HG03457 (cell line): Measurements from ENCODE around the gene VAV2.
"Not testable (repeated sequence)": the region's sequence is repeated elsewhere in the genome, so short reads cannot be mapped to it uniquely, and the experiment has no call there.

Experiments
- ATAC-seq: cut with Tn5 transposase; IDR thresholded peaks from one replicate; pipeline ENCODE4 v1.9.1; 2021; ENCODE audit warnings: moderate number of reproducible peaks; ENCODE audit not compliant: unreplicated experiment

VAV2 gene

DNA sequence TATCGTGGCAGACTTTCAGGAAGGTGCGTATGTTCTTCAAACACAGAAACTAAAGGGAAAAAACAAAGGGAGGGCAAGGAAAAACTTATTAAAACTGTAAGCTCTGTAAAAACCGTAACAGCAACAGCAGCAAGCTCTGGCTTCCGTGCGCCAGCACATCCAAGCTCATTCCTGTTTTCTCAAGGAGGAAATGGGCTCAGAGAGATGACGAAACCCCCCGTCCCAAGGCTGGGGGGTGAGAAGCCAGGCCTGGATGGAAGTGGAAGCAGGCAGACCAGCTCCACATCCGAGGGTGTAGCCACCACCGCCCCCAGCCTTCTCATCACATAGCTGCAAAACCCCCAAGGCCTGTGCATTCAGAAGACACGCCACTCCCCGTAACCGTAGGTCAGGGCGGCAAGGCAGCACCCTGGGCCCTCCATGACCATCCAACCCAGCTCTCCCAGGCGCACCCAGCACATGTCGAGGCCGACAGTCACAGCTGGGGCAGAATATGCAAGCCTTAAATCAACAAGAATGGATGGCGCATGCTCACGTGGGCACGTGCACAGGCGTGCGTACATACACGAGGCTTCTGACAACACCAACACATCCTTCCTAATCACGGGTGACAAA, 52.8 kb downstream of the VAV2 start:
- no peak for ATAC-seq

- no peak for ATAC-seq
Measured at GRCh38 chr9:133938753-133939152, 53.4 kb downstream of the VAV2 start.

GRCh38 chr9:133938086-133938485, 54.0 kb downstream of the VAV2 start:
- no peak for ATAC-seq

GRCh38 chr9:133937120-133937519, 55.0 kb downstream of the VAV2 start:
- ATAC-seq = no peak

DNA sequence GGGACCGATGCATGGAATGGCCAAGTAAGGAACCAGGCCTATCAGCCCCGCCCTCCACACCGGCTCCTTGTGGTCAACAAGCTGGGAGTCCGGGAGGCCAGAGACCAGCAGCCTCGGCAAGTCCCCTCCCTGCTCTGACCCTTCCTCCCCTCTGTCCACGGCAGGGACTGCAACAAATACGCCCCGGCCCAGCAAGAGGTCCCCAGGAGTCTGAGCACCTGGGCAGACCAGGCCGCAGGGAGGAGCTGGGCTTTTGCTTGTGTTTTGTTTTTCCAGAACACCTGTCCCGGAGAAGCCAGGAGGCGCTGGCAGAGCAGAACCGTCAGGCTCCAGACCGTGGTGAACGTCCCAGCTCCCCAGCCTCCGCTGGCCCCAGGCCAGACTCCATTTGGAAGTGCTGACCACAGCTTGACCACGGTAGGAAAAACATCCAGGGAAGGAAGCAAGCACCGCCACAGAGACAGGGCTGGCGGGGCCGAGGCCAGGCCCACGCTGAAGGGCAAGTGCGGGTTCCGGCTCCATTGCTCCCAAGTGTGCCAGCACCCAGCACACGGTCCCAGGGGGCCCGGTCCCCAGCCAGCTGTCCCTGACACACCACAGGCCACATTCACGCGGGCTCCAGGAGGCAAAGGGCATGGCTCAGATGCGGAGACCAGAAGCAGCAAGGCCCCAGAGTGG, 56.7 kb downstream of the VAV2 start:
- ATAC-seq = no peak

- ATAC-seq = no peak
Measured at GRCh38 chr9:133934482-133935232, 57.5 kb downstream of the VAV2 start.

- ATAC-seq = no peak
Measured at GRCh38 chr9:133933426-133934026, 58.6 kb downstream of the VAV2 start.

GRCh38 chr9:133932633-133933032, 59.5 kb downstream of the VAV2 start:
- ATAC-seq = no peak

DNA sequence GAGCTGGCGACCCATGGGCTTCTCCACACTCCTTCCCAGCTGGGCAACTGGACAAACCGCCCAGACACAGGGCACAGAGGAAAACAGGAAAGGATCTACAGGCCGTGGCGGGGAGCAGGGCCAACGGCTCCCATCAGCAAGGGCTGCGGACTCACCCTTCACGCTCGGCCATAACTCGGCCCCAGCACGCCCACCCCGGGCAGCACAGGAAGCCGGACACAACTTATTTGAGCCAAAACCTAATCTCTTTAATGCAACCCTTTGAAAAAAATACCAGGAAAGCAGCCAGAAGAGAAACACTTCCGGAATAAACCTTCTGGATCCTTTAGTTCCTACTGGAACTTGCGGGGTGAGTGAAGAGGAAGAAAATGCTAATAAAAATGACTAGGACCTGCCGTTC, 59.9 kb downstream of the VAV2 start:
- no peak for ATAC-seq

DNA sequence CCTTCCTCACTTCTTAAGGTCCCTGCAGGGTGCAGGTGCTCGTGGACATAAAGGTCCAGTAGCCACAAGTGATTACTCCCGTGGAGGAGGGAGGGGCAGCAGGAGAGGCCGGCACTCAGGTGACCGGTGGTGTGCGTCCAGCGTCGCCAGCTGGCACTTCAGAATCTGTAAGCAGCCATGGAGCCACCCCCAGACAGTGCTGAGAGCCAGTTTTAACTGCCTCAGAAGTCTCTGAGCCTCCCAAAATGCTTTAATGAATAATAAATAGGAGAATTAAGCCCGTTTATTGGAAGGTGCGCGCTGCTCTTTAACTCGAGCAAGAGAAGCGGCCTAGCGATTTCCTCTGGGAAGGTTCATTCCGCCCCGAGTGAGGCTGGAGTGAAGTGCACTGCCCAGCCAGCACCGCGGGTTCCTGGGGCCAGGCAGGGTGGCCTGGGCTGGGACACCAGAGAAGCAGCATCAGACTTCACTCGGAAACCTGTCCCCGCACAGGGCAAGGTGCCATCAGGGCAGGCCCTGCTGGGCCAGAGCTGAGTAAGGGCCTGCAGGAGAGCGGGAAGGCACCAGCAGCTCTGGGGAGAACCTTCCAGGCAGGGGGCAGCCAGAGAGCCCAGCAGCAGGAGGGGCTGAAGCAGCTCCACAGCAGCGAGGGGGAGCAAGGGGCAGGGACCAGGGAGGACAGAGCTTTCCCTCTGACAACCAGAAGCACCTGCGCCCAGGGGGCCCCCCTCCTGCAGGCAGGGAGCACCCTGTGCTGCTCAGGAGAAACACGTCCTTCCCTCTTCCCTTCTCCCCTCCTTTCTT, 61.2 kb downstream of the VAV2 start:
- no peak for ATAC-seq

- no peak for ATAC-seq
Measured at GRCh38 chr9:133930046-133930681, 62.0 kb downstream of the VAV2 start.

DNA sequence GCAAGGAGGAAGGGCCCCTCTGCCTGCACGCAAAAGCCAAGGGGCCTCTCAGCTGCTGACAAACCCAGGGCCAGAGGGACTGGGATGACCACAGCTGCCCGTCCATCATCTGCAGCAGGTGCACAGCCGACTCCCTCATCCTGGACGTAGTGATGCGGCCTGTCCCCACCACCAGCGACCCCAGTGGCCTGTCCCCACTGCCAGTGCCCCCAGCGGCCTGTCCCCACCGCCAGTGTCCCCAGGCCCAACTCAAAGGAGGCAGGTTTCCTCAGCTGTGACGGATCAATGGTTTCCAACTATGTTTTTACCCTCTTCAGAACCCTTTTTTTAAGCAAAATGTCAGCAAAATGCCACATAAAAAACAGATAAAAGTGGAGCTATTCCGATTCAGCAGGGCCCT, 62.5 kb downstream of the VAV2 start:
- ATAC-seq = no peak

DNA sequence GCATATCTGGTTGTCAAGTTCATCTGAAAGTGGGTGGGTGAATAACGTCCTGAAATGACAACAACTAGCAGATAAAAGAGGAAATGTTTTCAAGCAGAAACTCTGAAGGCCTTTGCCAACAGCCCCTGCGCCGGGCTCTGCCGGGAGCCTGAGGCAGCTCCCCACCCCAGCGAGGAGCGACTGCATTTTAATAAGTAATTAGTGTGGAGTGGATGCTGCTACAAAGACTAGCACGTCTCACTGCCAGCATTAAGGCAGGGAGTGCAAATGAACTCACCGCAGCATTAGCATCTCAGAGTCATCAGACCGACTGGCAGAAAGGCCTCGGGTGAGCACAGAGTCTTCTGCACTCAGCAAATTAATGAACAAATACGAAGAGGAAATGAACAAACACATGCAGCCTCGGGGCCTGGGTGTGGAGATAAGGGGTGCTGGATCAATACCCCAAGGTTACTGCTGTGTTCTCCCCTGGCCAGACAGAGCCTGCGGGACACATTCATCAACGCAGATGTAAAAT, 63.8 kb downstream of the VAV2 start:
- no peak for ATAC-seq

- ATAC-seq = no peak
Measured at GRCh38 chr9:133927041-133927440, 65.1 kb downstream of the VAV2 start.

- ATAC-seq = no peak
Measured at GRCh38 chr9:133926165-133926856, 65.8 kb downstream of the VAV2 start.

GRCh38 chr9:133924453-133924852, 67.7 kb downstream of the VAV2 start:
- ATAC-seq = no peak

DNA sequence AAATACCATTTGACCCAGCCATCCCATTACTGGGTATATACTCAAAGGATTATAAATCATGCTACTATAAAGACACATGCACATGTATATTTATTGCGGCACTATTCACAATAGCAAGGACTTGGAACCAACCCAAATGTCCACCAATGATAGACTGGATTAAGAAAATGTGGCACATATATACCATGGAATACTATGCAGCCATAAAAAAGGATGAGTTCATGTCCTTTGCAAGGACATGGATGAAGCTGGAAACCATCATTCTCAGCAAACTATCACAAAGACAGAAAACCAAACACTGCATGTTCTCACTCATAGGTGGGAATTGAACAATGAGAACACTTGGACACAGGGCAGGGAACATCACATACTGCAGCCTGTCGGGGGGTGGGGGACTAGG, 68.5 kb downstream of the VAV2 start:
- not testable (repeated sequence) for ATAC-seq

GRCh38 chr9:133921866-133922265, 70.3 kb downstream of the VAV2 start:
- ATAC-seq = no peak

GRCh38 chr9:133920471-133920870, 71.7 kb downstream of the VAV2 start:
- ATAC-seq = no peak
